ENCODE data around the gene ACVR1B.

Gene ACVR1B

GRCh38 chr12:51941604-51942003 is 9.9 kb upstream of the ACVR1B start:
- Histone ChIP-seq H3K27me3 (ENCODE audit: insufficient read depth, low read length) (peaks cover 3% of the 10 kb centered on the region), H3K36me3 (ENCODE audit: insufficient read depth, low read length) (no peaks in the 10 kb centered on the region), H3K4me3 (ENCODE audit: low read length) (no peak overlapping the region), H3K4me1 (ENCODE audit: insufficient read depth, low read length) (peaks cover 9% of the 10 kb centered on the region), H3K9me3 (ENCODE audit: low read length) (peaks cover 7% of the 10 kb centered on the region), H2AFZ (ENCODE audit: low read depth, low read length) (no peak overlapping the region)

GRCh38 chr12:51942056-51942455 is 9.4 kb upstream of the ACVR1B start:
- H3K9me3 ChIP-seq (ENCODE audit: low read length) = peaks cover 7% of the 10 kb centered on the region
- peaks cover 9% of the 10 kb centered on the region for H3K4me1 ChIP-seq (ENCODE audit: insufficient read depth, low read length)
- no peak overlapping the region for H2AFZ ChIP-seq (ENCODE audit: low read depth, low read length)
- H3K4me3 ChIP-seq (ENCODE audit: low read length) = no peak overlapping the region
- H3K27me3 ChIP-seq (ENCODE audit: insufficient read depth, low read length) = peaks cover 3% of the 10 kb centered on the region
- H3K36me3 ChIP-seq (ENCODE audit: insufficient read depth, low read length) = no peaks in the 10 kb centered on the region

GRCh38 chr12:51942501-51943000 is 8.9 kb upstream of the ACVR1B start:
- H2AFZ ChIP-seq (ENCODE audit: low read depth, low read length) = no peak overlapping the region
- H3K4me1 ChIP-seq (ENCODE audit: insufficient read depth, low read length) = peaks cover 7% of the 10 kb centered on the region
- H3K9me3 ChIP-seq (ENCODE audit: low read length) = peaks cover 7% of the 10 kb centered on the region
- peaks cover 5% of the 10 kb centered on the region for H3K27me3 ChIP-seq (ENCODE audit: insufficient read depth, low read length)
- H3K36me3 ChIP-seq (ENCODE audit: insufficient read depth, low read length) = no peaks in the 10 kb centered on the region
- no peak overlapping the region for H3K4me3 ChIP-seq (ENCODE audit: low read length)

- Histone ChIP-seq H3K27me3 (ENCODE audit: insufficient read depth, low read length) (peaks cover 12% of the 10 kb centered on the region), H3K4me3 (ENCODE audit: low read length) (no peak overlapping the region), H3K9me3 (ENCODE audit: low read length) (peaks cover 7% of the 10 kb centered on the region), H3K36me3 (ENCODE audit: insufficient read depth, low read length) (no peaks in the 10 kb centered on the region), H2AFZ (ENCODE audit: low read depth, low read length) (no peak overlapping the region), H3K4me1 (ENCODE audit: insufficient read depth, low read length) (no peaks in the 10 kb centered on the region)
Measured at GRCh38 chr12:51943346-51943745, 8.2 kb upstream of the ACVR1B start.

- no peaks in the 10 kb centered on the region for H3K4me1 ChIP-seq (ENCODE audit: insufficient read depth, low read length)
- H2AFZ ChIP-seq (ENCODE audit: low read depth, low read length) = no peak overlapping the region
- peaks cover 18% of the 10 kb centered on the region for H3K27me3 ChIP-seq (ENCODE audit: insufficient read depth, low read length)
- H3K36me3 ChIP-seq (ENCODE audit: insufficient read depth, low read length) = no peaks in the 10 kb centered on the region
- H3K4me3 ChIP-seq (ENCODE audit: low read length) = no peak overlapping the region
- peaks cover 7% of the 10 kb centered on the region for H3K9me3 ChIP-seq (ENCODE audit: low read length)
Measured at GRCh38 chr12:51944608-51945233, 6.8 kb upstream of the ACVR1B start.

- Histone ChIP-seq H3K27me3 (ENCODE audit: insufficient read depth, low read length) (peaks cover 24% of the 10 kb centered on the region), H3K4me1 (ENCODE audit: insufficient read depth, low read length) (peaks cover 2% of the 10 kb centered on the region), H2AFZ (ENCODE audit: low read depth, low read length) (no peak overlapping the region), H3K9me3 (ENCODE audit: low read length) (peaks cover 7% of the 10 kb centered on the region), H3K4me3 (ENCODE audit: low read length) (no peak overlapping the region), H3K36me3 (ENCODE audit: insufficient read depth, low read length) (no peaks in the 10 kb centered on the region)
Measured at GRCh38 chr12:51947246-51947996, 4.1 kb upstream of the ACVR1B start.

GRCh38 chr12:51948066-51948465 is 3.4 kb upstream of the ACVR1B start:
- Histone ChIP-seq H3K27me3 (ENCODE audit: insufficient read depth, low read length) (peaks cover 24% of the 10 kb centered on the region), H3K4me1 (ENCODE audit: insufficient read depth, low read length) (peaks cover 4% of the 10 kb centered on the region), H2AFZ (ENCODE audit: low read depth, low read length) (no peak overlapping the region), H3K9me3 (ENCODE audit: low read length) (peaks cover 7% of the 10 kb centered on the region), H3K4me3 (ENCODE audit: low read length) (no peak overlapping the region), H3K36me3 (ENCODE audit: insufficient read depth, low read length) (no peaks in the 10 kb centered on the region)

GRCh38 chr12:51949342-51950030 is 2.0 kb upstream of the ACVR1B start:
- Histone ChIP-seq H3K4me3 (ENCODE audit: low read length) (no peak overlapping the region), H3K27me3 (ENCODE audit: insufficient read depth, low read length) (peaks cover 22% of the 10 kb centered on the region), H3K36me3 (ENCODE audit: insufficient read depth, low read length) (no peaks in the 10 kb centered on the region), H3K9me3 (ENCODE audit: low read length) (no peaks in the 10 kb centered on the region), H2AFZ (ENCODE audit: low read depth, low read length) (no peak overlapping the region), H3K4me1 (ENCODE audit: insufficient read depth, low read length) (peaks cover 18% of the 10 kb centered on the region)

- Histone ChIP-seq H3K4me3 (ENCODE audit: low read length) (peak overlapping the region; percentile 57), H3K9me3 (ENCODE audit: low read length) (no peaks in the 10 kb centered on the region), H3K36me3 (ENCODE audit: insufficient read depth, low read length) (no peaks in the 10 kb centered on the region), H3K27me3 (ENCODE audit: insufficient read depth, low read length) (peaks cover 22% of the 10 kb centered on the region), H3K4me1 (ENCODE audit: insufficient read depth, low read length) (peaks cover 27% of the 10 kb centered on the region), H2AFZ (ENCODE audit: low read depth, low read length) (peak overlapping the region; percentile 44)
Measured at GRCh38 chr12:51950682-51951198, 759 bp upstream of the ACVR1B start.

- H2AFZ ChIP-seq (ENCODE audit: low read depth, low read length) = peak overlapping the region; percentile 57
- H3K27me3 ChIP-seq (ENCODE audit: insufficient read depth, low read length) = peaks cover 22% of the 10 kb centered on the region
- H3K9me3 ChIP-seq (ENCODE audit: low read length) = no peaks in the 10 kb centered on the region
- H3K4me3 ChIP-seq (ENCODE audit: low read length) = peak overlapping the region; percentile 78
- peaks cover 27% of the 10 kb centered on the region for H3K4me1 ChIP-seq (ENCODE audit: insufficient read depth, low read length)
- no peaks in the 10 kb centered on the region for H3K36me3 ChIP-seq (ENCODE audit: insufficient read depth, low read length)
Measured at GRCh38 chr12:51951843-51952722, 584 bp downstream of the ACVR1B start.

GRCh38 chr12:51953089-51953488 is 1.6 kb downstream of the ACVR1B start:
- no peak overlapping the region for H2AFZ ChIP-seq (ENCODE audit: low read depth, low read length)
- H3K4me3 ChIP-seq (ENCODE audit: low read length) = peak overlapping the region; percentile 78
- peaks cover 27% of the 10 kb centered on the region for H3K4me1 ChIP-seq (ENCODE audit: insufficient read depth, low read length)
- peaks cover 14% of the 10 kb centered on the region for H3K27me3 ChIP-seq (ENCODE audit: insufficient read depth, low read length)
- H3K9me3 ChIP-seq (ENCODE audit: low read length) = no peaks in the 10 kb centered on the region
- peaks cover 6% of the 10 kb centered on the region for H3K36me3 ChIP-seq (ENCODE audit: insufficient read depth, low read length)

- Histone ChIP-seq H3K36me3 (ENCODE audit: insufficient read depth, low read length) (peaks cover 6% of the 10 kb centered on the region), H3K4me1 (ENCODE audit: insufficient read depth, low read length) (peaks cover 27% of the 10 kb centered on the region), H3K9me3 (ENCODE audit: low read length) (no peaks in the 10 kb centered on the region), H2AFZ (ENCODE audit: low read depth, low read length) (no peak overlapping the region), H3K27me3 (ENCODE audit: insufficient read depth, low read length) (peaks cover 12% of the 10 kb centered on the region), H3K4me3 (ENCODE audit: low read length) (peak overlapping the region; percentile 78)
Measured at GRCh38 chr12:51953864-51954263, 2.4 kb downstream of the ACVR1B start.

All from neuron (in vitro differentiated cells).